DMS 273 (cell line): Measurements from ENCODE around the gene DCAF8L2.
A peak's percentile ranks its signal among the peaks of the same experiment; 100 is the strongest.
"Not testable (repeated sequence)": the region's sequence is repeated elsewhere in the genome, so short reads cannot be mapped to it uniquely, and the experiment has no call there.

ENCODE experiments used
- DNase-seq: peaks from one replicate; lab custom pipeline; 2025; ENCODE audit not compliant: unreplicated experiment; lab: John Stamatoyannopoulos, UW

Gene DCAF8L2

GRCh38 chrX:27675493-27675892, 85.3 kb downstream of the DCAF8L2 start:
- peak; percentile 1 for DNase-seq

- DNase-seq: peak; percentile 10
Observed at GRCh38 chrX:27679281-27679680, 89.1 kb downstream of the DCAF8L2 start.

GRCh38 chrX:27680726-27681125, 90.6 kb downstream of the DCAF8L2 start:
- no peak for DNase-seq

- peak; percentile 63 for DNase-seq
Observed at GRCh38 chrX:27683566-27684208, 93.5 kb downstream of the DCAF8L2 start.

- no peak for DNase-seq
Observed at GRCh38 chrX:27694667-27695066, 104.5 kb downstream of the DCAF8L2 start.

GRCh38 chrX:27706526-27706925, 116.4 kb downstream of the DCAF8L2 start:
- DNase-seq: peak; percentile 49

- DNase-seq: no peak
Observed at GRCh38 chrX:27715610-27716009, 125.5 kb downstream of the DCAF8L2 start.

- no peak for DNase-seq
Observed at GRCh38 chrX:27728291-27728690, 138.1 kb downstream of the DCAF8L2 start.

- no peak for DNase-seq
Observed at GRCh38 chrX:27731962-27732361, 141.8 kb downstream of the DCAF8L2 start.

GRCh38 chrX:27735914-27736313, 145.8 kb downstream of the DCAF8L2 start:
- DNase-seq: no peak

GRCh38 chrX:27740933-27741332, 150.8 kb downstream of the DCAF8L2 start:
- no peak for DNase-seq

GRCh38 chrX:27743521-27743920, 153.4 kb downstream of the DCAF8L2 start:
- DNase-seq: not testable (repeated sequence)

- DNase-seq: no peak
Observed at GRCh38 chrX:27746516-27746915, 156.4 kb downstream of the DCAF8L2 start.

GRCh38 chrX:27750298-27750697, 160.2 kb downstream of the DCAF8L2 start:
- DNase-seq: not testable (repeated sequence)

- DNase-seq: no peak
Observed at GRCh38 chrX:27751976-27752375, 161.8 kb downstream of the DCAF8L2 start.

GRCh38 chrX:27765718-27766117, 175.6 kb downstream of the DCAF8L2 start:
- no peak for DNase-seq

- DNase-seq: no peak
Observed at GRCh38 chrX:27767387-27767786, 177.2 kb downstream of the DCAF8L2 start.

GRCh38 chrX:27775984-27776383, 185.8 kb downstream of the DCAF8L2 start:
- no peak for DNase-seq

GRCh38 chrX:27796640-27797257, 206.6 kb downstream of the DCAF8L2 start:
- no peak for DNase-seq

- peak; percentile 84 for DNase-seq
Observed at GRCh38 chrX:27797575-27797974, 207.4 kb downstream of the DCAF8L2 start.
